BLaER1 (cell line): Measurements from ENCODE around the gene CADM1.
A peak's percentile ranks its signal among the peaks of the same experiment; 100 is the strongest.

ENCODE experiments used
- H3K27ac ChIP-seq: shearing (Covaris generic); formaldehyde crosslinking; 2 replicates; pipeline ENCODE4 v1.8.1; 2022
- H3K27me3 ChIP-seq: shearing (Covaris generic); formaldehyde crosslinking; 2 replicates; pipeline ENCODE4 v1.8.1; 2022
- H3K36me3 ChIP-seq: shearing (Covaris generic); formaldehyde crosslinking; 2 replicates; pipeline ENCODE4 v1.8.1; 2022
- H3K4me1 ChIP-seq: shearing (Covaris generic); formaldehyde crosslinking; 2 replicates; pipeline ENCODE4 v1.8.1; 2022
- H3K4me2 ChIP-seq: shearing (Covaris generic); formaldehyde crosslinking; 2 replicates; pipeline ENCODE4 v1.8.1; 2022
- H3K4me3 ChIP-seq: shearing (Covaris generic); formaldehyde crosslinking; 2 replicates; pipeline ENCODE4 v1.8.1; 2022
- H3K9ac ChIP-seq: shearing (Covaris generic); formaldehyde crosslinking; 2 replicates; pipeline ENCODE4 v1.8.1; 2022
- H3K9me3 ChIP-seq: shearing (Covaris generic); formaldehyde crosslinking; 2 replicates; pipeline ENCODE4 v1.8.1; 2022
- H4K20me1 ChIP-seq: shearing (Covaris generic); formaldehyde crosslinking; 2 replicates; pipeline ENCODE4 v1.8.1; 2022
- Cebpa-rat ChIP-seq: shearing (Covaris generic); IDR thresholded peaks from 2 replicates; pipeline ENCODE4 v1.8.1; 2022

Gene CADM1

GRCh38 chr11:115298300-115299012, 205.8 kb downstream of the CADM1 start:
- Histone ChIP-seq H3K36me3 (no peaks in the 10 kb centered on the region), H3K27ac (no peak overlapping the region), H3K27me3 (no peaks in the 10 kb centered on the region), H3K4me3 (no peak overlapping the region), H4K20me1 (no peaks in the 10 kb centered on the region), H3K4me2 (0 out of 2 replicates have a peak overlapping the region, but pooled peaks have one; percentile 4), H3K9ac (no peak overlapping the region), H3K9me3 (no peaks in the 10 kb centered on the region; the same call in 1 of the 2 replicates), H3K4me1 (peaks cover 23% of the 10 kb centered on the region; the same call in 1 of the 2 replicates)
- TF ChIP-seq Cebpa-rat = no peak

- Histone ChIP-seq H3K27me3 (no peaks in the 10 kb centered on the region), H3K4me1 (peaks cover 23% of the 10 kb centered on the region; the same call in 1 of the 2 replicates), H3K27ac (no peak overlapping the region), H4K20me1 (no peaks in the 10 kb centered on the region), H3K9ac (no peak overlapping the region), H3K4me3 (no peak overlapping the region), H3K4me2 (no peak overlapping the region), H3K36me3 (no peaks in the 10 kb centered on the region), H3K9me3 (no peaks in the 10 kb centered on the region; the same call in 1 of the 2 replicates)
- no peak for TF ChIP-seq Cebpa-rat
Observed at GRCh38 chr11:115297330-115297729, 206.9 kb downstream of the CADM1 start.

- Histone ChIP-seq H3K4me1 (peaks cover 7% of the 10 kb centered on the region; the same call in 1 of the 2 replicates), H4K20me1 (no peaks in the 10 kb centered on the region), H3K4me2 (no peak overlapping the region), H3K4me3 (no peak overlapping the region), H3K27me3 (no peaks in the 10 kb centered on the region), H3K27ac (no peak overlapping the region), H3K9ac (no peak overlapping the region), H3K9me3 (no peaks in the 10 kb centered on the region; the same call in 1 of the 2 replicates), H3K36me3 (no peaks in the 10 kb centered on the region)
- no peak for TF ChIP-seq Cebpa-rat
Observed at GRCh38 chr11:115291325-115291724, 212.9 kb downstream of the CADM1 start.

- Histone ChIP-seq H3K4me1 (peaks cover 3% of the 10 kb centered on the region; the same call in 1 of the 2 replicates), H3K4me2 (no peak overlapping the region), H3K27ac (no peak overlapping the region), H3K9ac (no peak overlapping the region), H3K9me3 (no peaks in the 10 kb centered on the region; the same call in 1 of the 2 replicates), H3K36me3 (no peaks in the 10 kb centered on the region), H3K4me3 (no peak overlapping the region), H3K27me3 (no peaks in the 10 kb centered on the region), H4K20me1 (no peaks in the 10 kb centered on the region)
- no peak for TF ChIP-seq Cebpa-rat
Observed at GRCh38 chr11:115290893-115291292, 213.3 kb downstream of the CADM1 start.

GRCh38 chr11:115290479-115290878, 213.7 kb downstream of the CADM1 start:
- H3K27ac ChIP-seq = no peak overlapping the region
- no peak for TF ChIP-seq Cebpa-rat
- no peaks in the 10 kb centered on the region for H3K27me3 ChIP-seq
- H4K20me1 ChIP-seq = no peaks in the 10 kb centered on the region
- H3K9me3 ChIP-seq = no peaks in the 10 kb centered on the region
- no peaks in the 10 kb centered on the region for H3K36me3 ChIP-seq
- H3K9ac ChIP-seq = no peak overlapping the region
- H3K4me3 ChIP-seq = no peak overlapping the region
- H3K4me1 ChIP-seq = no peaks in the 10 kb centered on the region
- no peak overlapping the region for H3K4me2 ChIP-seq

- Histone ChIP-seq H3K9me3 (no peaks in the 10 kb centered on the region), H3K4me3 (no peak overlapping the region), H3K27ac (no peak overlapping the region), H3K4me2 (no peak overlapping the region), H4K20me1 (no peaks in the 10 kb centered on the region), H3K9ac (no peak overlapping the region), H3K4me1 (no peaks in the 10 kb centered on the region), H3K36me3 (no peaks in the 10 kb centered on the region), H3K27me3 (no peaks in the 10 kb centered on the region)
- TF ChIP-seq Cebpa-rat = no peak
Observed at GRCh38 chr11:115287266-115287665, 216.9 kb downstream of the CADM1 start.

- H3K36me3 ChIP-seq = no peaks in the 10 kb centered on the region
- no peak overlapping the region for H3K4me3 ChIP-seq
- TF ChIP-seq Cebpa-rat = no peak
- no peaks in the 10 kb centered on the region for H4K20me1 ChIP-seq
- no peaks in the 10 kb centered on the region for H3K4me1 ChIP-seq
- no peak overlapping the region for H3K4me2 ChIP-seq
- no peak overlapping the region for H3K9ac ChIP-seq
- H3K27ac ChIP-seq = no peak overlapping the region
- H3K9me3 ChIP-seq = no peaks in the 10 kb centered on the region
- no peaks in the 10 kb centered on the region for H3K27me3 ChIP-seq
Observed at GRCh38 chr11:115286614-115287013, 217.6 kb downstream of the CADM1 start.

- Histone ChIP-seq H3K9me3 (no peaks in the 10 kb centered on the region), H3K4me1 (no peaks in the 10 kb centered on the region), H3K27ac (no peak overlapping the region), H3K4me3 (no peak overlapping the region), H4K20me1 (no peaks in the 10 kb centered on the region), H3K27me3 (no peaks in the 10 kb centered on the region), H3K9ac (no peak overlapping the region), H3K4me2 (no peak overlapping the region), H3K36me3 (no peaks in the 10 kb centered on the region)
- no peak for TF ChIP-seq Cebpa-rat
Observed at GRCh38 chr11:115284773-115285172, 219.4 kb downstream of the CADM1 start.

- Histone ChIP-seq H3K36me3 (no peaks in the 10 kb centered on the region), H3K9ac (no peak overlapping the region), H3K4me1 (no peaks in the 10 kb centered on the region), H3K27me3 (no peaks in the 10 kb centered on the region), H3K27ac (no peak overlapping the region), H4K20me1 (no peaks in the 10 kb centered on the region), H3K4me2 (no peak overlapping the region), H3K4me3 (no peak overlapping the region), H3K9me3 (no peaks in the 10 kb centered on the region)
- TF ChIP-seq Cebpa-rat = no peak
Observed at GRCh38 chr11:115282923-115283322, 221.3 kb downstream of the CADM1 start.

- H3K36me3 ChIP-seq = no peaks in the 10 kb centered on the region
- H3K27ac ChIP-seq = no peak overlapping the region
- no peaks in the 10 kb centered on the region for H3K9me3 ChIP-seq
- no peak overlapping the region for H3K4me2 ChIP-seq
- H3K4me3 ChIP-seq = no peak overlapping the region
- no peaks in the 10 kb centered on the region for H4K20me1 ChIP-seq
- H3K4me1 ChIP-seq = no peaks in the 10 kb centered on the region
- no peak overlapping the region for H3K9ac ChIP-seq
- TF ChIP-seq Cebpa-rat = no peak
- H3K27me3 ChIP-seq = no peaks in the 10 kb centered on the region
Observed at GRCh38 chr11:115280775-115281174, 223.4 kb downstream of the CADM1 start.
